Fibroblast of mammary gland (primary cell): ENCODE results near the gene IAH1.

Experiments used
- DNase-seq: peaks from one replicate; pipeline ENCODE4 v3.0.0-alpha.2; 2010; ENCODE audit warnings: low read depth
- H3K4me3 ChIP-seq: 2 replicates; pipeline ENCODE4 v1.5.1; 2011; ENCODE audit warnings: low read depth, mild to moderate bottlenecking, low read length, moderate library complexity; ENCODE audit not compliant: control insufficient read depth
- TF ChIP-seq, protein P1 (sequence below): conservative IDR thresholded peaks from 2 replicates; pipeline ENCODE4 v1.5.1; 2011; ENCODE audit warnings: low read depth, low read length, inconsistent platforms; ENCODE audit not compliant: control insufficient read depth, insufficient read depth

The IAH1 gene, protein sequence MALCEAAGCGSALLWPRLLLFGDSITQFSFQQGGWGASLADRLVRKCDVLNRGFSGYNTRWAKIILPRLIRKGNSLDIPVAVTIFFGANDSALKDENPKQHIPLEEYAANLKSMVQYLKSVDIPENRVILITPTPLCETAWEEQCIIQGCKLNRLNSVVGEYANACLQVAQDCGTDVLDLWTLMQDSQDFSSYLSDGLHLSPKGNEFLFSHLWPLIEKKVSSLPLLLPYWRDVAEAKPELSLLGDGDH

DNA sequence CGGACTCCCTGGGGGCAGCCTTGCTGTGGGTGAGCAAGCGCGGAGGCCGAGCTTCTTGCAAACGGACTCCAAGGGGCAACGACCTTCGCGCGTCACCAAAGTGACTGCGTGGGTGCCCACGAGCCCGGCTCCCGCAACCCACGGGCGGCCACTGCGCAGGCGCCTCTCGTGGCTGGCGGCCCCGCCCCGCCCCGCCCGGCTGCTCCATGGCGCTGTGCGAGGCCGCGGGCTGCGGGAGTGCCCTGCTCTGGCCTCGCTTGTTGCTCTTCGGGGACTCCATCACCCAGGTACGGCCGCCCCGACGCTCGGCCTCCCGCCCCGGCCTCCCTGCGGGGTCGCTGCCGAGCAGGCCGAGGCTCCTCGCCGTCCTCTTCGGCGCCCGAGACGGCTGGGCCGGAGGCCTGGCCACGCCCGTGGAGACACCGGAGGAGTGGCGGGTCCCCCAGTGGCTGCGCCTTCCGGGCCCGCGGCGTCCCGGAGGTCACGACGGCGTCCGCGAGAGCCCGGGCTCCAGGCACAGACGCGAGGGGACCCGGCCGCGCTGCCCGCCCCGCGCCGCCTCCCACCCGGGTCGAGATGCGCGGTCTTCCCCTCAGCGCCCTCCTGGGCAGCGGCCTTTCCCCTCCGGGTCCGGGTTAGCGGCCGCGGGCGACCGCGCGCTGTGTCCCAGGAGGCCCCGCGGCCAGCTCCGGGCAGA is at the start of gene IAH1:
Gene IAH1, plus strand, starts transcription at position 191 of the 697 bp plus-strand sequence. Its CDS starts 16 bp downstream, at position 207.
- TF ChIP-seq, protein P1, sequence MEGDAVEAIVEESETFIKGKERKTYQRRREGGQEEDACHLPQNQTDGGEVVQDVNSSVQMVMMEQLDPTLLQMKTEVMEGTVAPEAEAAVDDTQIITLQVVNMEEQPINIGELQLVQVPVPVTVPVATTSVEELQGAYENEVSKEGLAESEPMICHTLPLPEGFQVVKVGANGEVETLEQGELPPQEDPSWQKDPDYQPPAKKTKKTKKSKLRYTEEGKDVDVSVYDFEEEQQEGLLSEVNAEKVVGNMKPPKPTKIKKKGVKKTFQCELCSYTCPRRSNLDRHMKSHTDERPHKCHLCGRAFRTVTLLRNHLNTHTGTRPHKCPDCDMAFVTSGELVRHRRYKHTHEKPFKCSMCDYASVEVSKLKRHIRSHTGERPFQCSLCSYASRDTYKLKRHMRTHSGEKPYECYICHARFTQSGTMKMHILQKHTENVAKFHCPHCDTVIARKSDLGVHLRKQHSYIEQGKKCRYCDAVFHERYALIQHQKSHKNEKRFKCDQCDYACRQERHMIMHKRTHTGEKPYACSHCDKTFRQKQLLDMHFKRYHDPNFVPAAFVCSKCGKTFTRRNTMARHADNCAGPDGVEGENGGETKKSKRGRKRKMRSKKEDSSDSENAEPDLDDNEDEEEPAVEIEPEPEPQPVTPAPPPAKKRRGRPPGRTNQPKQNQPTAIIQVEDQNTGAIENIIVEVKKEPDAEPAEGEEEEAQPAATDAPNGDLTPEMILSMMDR: no peak
- peak within 1 kb of the TSS; percentile 79 for H3K4me3 ChIP-seq
- DNase-seq: peak; percentile 25

DNA sequence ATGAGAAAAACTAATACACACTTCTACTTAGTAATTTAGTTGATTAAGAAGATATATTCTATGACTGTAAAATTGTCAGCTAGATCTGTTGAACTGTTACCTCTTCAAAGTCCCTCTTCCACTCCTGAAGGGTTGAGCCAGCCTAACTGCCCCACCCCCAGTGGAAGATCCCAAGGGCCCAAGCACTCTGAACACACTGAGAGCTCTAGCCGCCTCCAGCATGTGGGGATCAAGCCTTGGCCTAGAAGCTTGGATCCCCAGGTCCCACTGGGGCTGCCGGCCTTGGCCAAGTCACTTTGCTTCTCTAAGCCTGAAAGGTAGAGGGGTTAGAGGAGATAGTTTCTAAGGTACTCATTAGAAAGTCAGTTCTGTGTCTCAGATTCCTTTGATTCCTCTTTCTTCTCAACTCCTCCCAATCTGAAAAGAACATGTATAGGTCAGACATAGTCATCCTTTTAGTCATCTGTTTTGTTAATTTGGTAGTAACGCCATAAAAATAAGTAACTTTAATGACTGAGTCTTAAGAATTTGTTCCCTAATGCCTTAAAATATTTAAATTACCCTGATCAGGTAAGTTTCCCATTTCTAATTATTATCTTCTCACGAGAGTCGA is 45.3 kb upstream of the IAH1 start:
- no peak for DNase-seq
- TF ChIP-seq, protein P1: no peak
- no peak overlapping the region for H3K4me3 ChIP-seq

DNA sequence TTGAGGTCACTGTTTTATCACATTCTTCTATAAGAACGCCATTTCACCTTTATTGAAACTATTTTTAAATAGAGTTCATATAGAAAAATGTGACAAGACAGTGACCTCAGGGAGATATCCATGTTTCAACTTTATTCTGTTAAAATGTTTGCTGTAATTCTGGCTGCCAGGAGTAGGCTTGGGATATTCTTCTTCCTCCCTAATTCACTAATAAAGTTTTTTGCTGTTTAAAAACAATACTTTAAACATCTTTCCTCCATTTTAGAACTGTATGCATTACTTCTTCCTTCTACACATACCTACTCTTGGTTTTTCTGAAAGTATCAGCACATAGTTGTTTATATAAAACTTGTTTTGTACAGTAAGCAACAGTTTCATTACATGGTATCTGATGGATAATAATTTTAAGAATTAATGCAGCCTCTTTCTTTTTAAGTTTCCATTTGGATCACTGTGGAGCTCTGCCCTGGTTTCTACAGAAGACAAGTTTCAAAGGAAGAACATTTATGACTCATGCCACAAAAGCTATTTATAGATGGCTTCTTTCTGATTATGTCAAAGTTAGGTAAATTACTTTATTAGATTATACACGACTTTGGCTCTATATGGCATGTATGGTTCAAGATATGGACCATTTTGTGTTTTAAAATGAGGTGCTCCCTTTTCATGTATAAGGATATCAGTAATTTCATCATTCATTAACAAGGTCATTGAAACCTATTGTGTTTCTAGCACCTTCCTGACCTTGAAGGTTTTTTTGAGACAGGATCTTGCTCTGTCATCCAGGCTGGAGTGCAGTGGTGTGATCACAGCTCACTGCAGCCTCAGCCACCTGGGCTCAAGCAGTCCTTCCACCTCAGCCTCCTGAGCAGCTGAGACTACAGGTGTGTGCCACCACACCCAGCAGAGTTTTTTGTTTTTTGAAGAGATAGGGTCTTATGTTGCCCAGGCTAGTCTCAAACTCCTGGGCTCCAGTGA is 43.7 kb upstream of the IAH1 start:
- TF ChIP-seq, protein P1: no peak

GRCh38 chr2:9434489-9434888 is 39.9 kb upstream of the IAH1 start:
- DNase-seq: peak; percentile 22
- TF ChIP-seq, protein P1: no peak
- no peak overlapping the region for H3K4me3 ChIP-seq

More for the DNA sequence above, 43.7 kb upstream of the IAH1 start:
- DNase-seq: peak; percentile 38
- no peak overlapping the region for H3K4me3 ChIP-seq

- DNase-seq: peak; percentile 38
- TF ChIP-seq, protein P1: no peak
- no peak overlapping the region for H3K4me3 ChIP-seq
Measured at GRCh38 chr2:9439536-9439935, 34.8 kb upstream of the IAH1 start.

DNA sequence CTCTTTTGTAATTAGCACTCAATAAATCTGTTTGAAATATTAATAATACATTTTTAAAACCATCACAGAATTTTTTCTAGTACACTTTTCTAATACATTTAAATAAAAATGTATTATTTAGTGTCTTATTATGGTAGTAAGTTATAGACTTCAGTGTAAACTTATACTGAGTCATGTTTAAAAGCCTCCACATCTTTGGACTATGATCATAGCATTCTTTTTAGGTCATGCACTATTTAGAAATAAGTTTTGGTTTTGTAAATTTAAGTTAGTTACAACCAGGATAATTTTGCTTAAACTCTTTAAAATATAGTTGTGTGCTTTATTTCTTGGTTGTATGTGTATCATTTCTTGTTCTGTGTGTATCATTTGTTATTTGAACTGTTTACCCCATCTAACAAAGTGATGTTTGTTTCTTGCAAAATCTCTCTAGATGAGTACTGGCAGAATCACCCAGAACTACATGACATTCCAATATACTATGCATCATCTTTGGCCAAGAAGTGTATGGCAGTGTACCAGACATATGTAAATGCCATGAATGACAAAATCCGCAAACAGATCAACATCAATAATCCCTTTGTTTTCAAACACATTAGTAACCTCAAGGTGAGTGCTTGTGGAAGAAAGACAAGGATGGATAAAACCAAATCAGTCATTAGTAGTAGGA is 34.2 kb upstream of the IAH1 start:
- DNase-seq: peak; percentile 68
- H3K4me3 ChIP-seq: no peak overlapping the region
- TF ChIP-seq, protein P1: no peak
